Left kidney (tissue), 8 donors: ENCODE measurements around the gene TM4SF20. TPM values are rescaled to one million over a fixed set of nuclear protein-coding genes. Genes with fewer than 3 reads are reported as not detected.

Experiments used
- DNase-seq: peaks from one replicate; pipeline ENCODE4 v3.0.0-alpha.2; 2013
- long read RNA-seq, 8 donors: transcript quantifications; one replicate each; lab custom pipeline, GENCODE V29; 2026
- polyA plus RNA-seq: library from polyadenylated mRNA; unstranded; fragments of 120-200 nt; gene quantifications from one replicate; pipeline ENCODE4 v1.2.1, GENCODE V29; 2013; ENCODE audit not compliant: insufficient read length

TM4SF20 gene
- 0.27 TPM for polyA plus RNA-seq
- long read RNA-seq, donor 1, result 0 reads
- long read RNA-seq, donor 2, result 0 reads
- long read RNA-seq, donor 3, result 0 reads
- long read RNA-seq, donor 4, partial matches to known transcripts, result 0 of 1 reads
- long read RNA-seq, donor 4, other reads (novel, unspliced or antisense), result 0 of 1 reads
- long read RNA-seq, donor 5, result 0 reads
- long read RNA-seq, donor 6, partial matches to known transcripts, result 5 of 50 reads
- long read RNA-seq, donor 6, other reads (novel, unspliced or antisense), result 45 of 50 reads
- long read RNA-seq, donor 7, result 0 reads
- long read RNA-seq, donor 8, result 0 reads

- DNase-seq, result no peak
These were observed at the start of gene TM4SF20 for GRCh38 chr2:227379095-227379494. Gene TM4SF20, minus strand, starts transcription at chr2:227379306. Its CDS starts 38 bp downstream, at chr2:227379268.

GRCh38 chr2:227428731-227429285, 49.7 kb upstream of the TM4SF20 start:
- no peak for DNase-seq

GRCh38 chr2:227423656-227424499, 44.8 kb upstream of the TM4SF20 start:
- no peak for DNase-seq

- DNase-seq, result no peak
These were observed 41.3 kb upstream of the TM4SF20 start for GRCh38 chr2:227420087-227421052.

- DNase-seq, result no peak
These were observed 37.6 kb upstream of the TM4SF20 start for GRCh38 chr2:227416701-227417100.

- peak; percentile 8 for DNase-seq
These were observed 36.7 kb upstream of the TM4SF20 start for GRCh38 chr2:227415538-227416424.

GRCh38 chr2:227414846-227415245, 35.7 kb upstream of the TM4SF20 start:
- no peak for DNase-seq

- no peak for DNase-seq
These were observed 34.3 kb upstream of the TM4SF20 start for GRCh38 chr2:227413371-227413770.

GRCh38 chr2:227412877-227413276, 33.8 kb upstream of the TM4SF20 start:
- no peak for DNase-seq

GRCh38 chr2:227411990-227412350, 32.9 kb upstream of the TM4SF20 start:
- DNase-seq, result no peak

GRCh38 chr2:227411320-227411989, 32.3 kb upstream of the TM4SF20 start:
- no peak for DNase-seq

GRCh38 chr2:227410191-227410590, 31.1 kb upstream of the TM4SF20 start:
- no peak for DNase-seq

GRCh38 chr2:227407591-227408151, 28.6 kb upstream of the TM4SF20 start:
- no peak for DNase-seq

- DNase-seq, result peak; percentile 97
These were observed 27.3 kb upstream of the TM4SF20 start for GRCh38 chr2:227406177-227407031.

- DNase-seq, result no peak
These were observed 25.6 kb upstream of the TM4SF20 start for GRCh38 chr2:227404585-227405271.

- DNase-seq, result no peak
These were observed 23.9 kb upstream of the TM4SF20 start for GRCh38 chr2:227402959-227403358.

- DNase-seq, result no peak
These were observed 23.2 kb upstream of the TM4SF20 start for GRCh38 chr2:227402321-227402720.

- no peak for DNase-seq
These were observed 22.4 kb upstream of the TM4SF20 start for GRCh38 chr2:227401550-227401949.
